GM08714 (cell line): ENCODE results near the gene HEATR3.

Experiments used
- H3K4me3 ChIP-seq: fragments of 200-500 bp; sonication (Bioruptor generic); 2 replicates; pipeline ENCODE4 v1.5.1; 2014; ENCODE audit warnings: mild to moderate bottlenecking, low read length, inconsistent platforms
- ZNF274 ChIP-seq: IDR thresholded peaks from 2 replicates; pipeline ENCODE4 v1.6.1; 2012; ENCODE audit warnings: mild to moderate bottlenecking, low read depth, low read length

Gene HEATR3

DNA sequence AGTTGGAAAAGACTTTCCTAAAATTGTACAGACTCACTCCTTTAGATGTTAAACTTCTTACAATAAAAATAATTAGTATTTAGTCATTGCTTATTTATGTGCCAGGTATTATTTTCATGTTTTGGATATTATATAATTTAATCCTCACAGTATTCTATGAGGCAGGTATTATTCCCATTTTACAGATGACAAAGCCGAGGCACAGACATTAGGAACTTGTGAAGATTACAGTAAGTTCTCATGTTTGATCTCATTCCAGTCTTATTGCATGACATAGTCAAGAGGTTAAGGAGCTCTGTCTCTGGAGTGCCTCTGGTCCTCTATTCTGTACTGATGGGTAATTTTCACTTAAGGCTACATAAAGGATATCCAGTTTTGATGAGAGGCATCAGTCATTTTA is 3.3 kb downstream of the HEATR3 start:
- H3K4me3 ChIP-seq, result no peak overlapping the region
- TF ChIP-seq ZNF274, result no peak

GRCh38 chr16:50071075-50071671 is 5.4 kb downstream of the HEATR3 start:
- TF ChIP-seq ZNF274, result no peak
- no peak overlapping the region for H3K4me3 ChIP-seq

GRCh38 chr16:50072730-50073129 is 7.0 kb downstream of the HEATR3 start:
- no peak for TF ChIP-seq ZNF274
- no peak overlapping the region for H3K4me3 ChIP-seq

DNA sequence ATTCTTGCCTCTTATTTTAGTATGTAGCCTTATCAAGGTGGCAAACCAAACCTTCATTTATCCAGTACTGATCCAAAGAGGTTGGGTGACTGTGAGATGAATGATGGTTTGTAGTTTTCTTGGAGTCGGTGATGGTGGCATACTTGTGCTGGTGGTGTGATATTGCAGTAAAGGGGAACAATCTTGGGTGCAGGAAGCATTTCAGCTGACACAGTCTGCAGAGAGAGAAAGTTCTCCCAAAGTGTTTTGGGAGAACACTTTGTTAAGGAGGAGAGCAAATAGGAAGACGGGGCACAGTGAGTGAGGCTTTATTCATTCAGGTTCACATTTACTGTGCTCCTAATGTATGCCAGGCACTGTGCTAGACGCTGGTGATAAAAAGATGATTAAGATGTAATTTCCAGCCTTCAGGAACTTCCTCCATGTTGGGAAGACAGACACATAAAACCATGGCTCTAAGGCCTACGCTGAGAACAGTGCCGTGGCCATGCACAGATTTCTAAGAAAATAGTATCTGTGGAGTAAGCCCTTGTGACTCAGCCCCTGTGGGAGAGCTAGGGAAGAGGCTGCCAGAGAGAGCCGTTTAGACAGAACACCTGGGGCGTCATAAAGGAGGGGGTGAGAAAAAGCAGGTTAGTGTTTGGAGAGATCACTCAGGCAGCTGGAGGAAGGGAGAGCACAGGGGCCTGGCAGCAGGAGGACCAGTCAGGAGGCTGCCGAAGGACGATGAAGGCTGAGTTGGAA is 13.8 kb downstream of the HEATR3 start:
- no peak overlapping the region for H3K4me3 ChIP-seq
- TF ChIP-seq ZNF274, result no peak

GRCh38 chr16:50081428-50082018 is 15.8 kb downstream of the HEATR3 start:
- H3K4me3 ChIP-seq, result no peak overlapping the region
- no peak for TF ChIP-seq ZNF274

- no peak overlapping the region for H3K4me3 ChIP-seq
- no peak for TF ChIP-seq ZNF274
These were observed 18.2 kb downstream of the HEATR3 start for GRCh38 chr16:50083996-50084395.

- H3K4me3 ChIP-seq, result no peak overlapping the region
- TF ChIP-seq ZNF274, result no peak
These were observed 20.4 kb downstream of the HEATR3 start for GRCh38 chr16:50086176-50086575.

GRCh38 chr16:50088302-50088701 is 22.5 kb downstream of the HEATR3 start:
- TF ChIP-seq ZNF274, result no peak
- no peak overlapping the region for H3K4me3 ChIP-seq

DNA sequence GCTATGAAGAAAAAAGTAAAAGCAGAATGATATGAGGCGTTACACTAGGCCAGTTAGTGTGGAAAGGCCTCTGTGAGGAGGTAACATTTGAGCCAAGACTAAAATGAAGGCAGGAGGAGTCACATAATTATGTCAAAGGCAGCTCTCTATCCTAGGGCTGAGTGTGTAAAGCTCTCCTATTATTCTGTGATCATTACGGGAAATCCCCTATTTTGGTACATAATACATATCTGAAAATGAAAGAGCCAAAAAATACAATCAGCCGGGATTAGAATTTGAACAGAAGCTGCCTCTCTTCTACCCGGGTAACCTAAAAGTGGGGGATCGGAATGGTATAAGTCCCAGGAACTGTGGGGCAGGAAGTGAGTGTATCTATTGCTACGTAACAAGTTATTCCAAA is 27.1 kb downstream of the HEATR3 start:
- no peak overlapping the region for H3K4me3 ChIP-seq
- no peak for TF ChIP-seq ZNF274

DNA sequence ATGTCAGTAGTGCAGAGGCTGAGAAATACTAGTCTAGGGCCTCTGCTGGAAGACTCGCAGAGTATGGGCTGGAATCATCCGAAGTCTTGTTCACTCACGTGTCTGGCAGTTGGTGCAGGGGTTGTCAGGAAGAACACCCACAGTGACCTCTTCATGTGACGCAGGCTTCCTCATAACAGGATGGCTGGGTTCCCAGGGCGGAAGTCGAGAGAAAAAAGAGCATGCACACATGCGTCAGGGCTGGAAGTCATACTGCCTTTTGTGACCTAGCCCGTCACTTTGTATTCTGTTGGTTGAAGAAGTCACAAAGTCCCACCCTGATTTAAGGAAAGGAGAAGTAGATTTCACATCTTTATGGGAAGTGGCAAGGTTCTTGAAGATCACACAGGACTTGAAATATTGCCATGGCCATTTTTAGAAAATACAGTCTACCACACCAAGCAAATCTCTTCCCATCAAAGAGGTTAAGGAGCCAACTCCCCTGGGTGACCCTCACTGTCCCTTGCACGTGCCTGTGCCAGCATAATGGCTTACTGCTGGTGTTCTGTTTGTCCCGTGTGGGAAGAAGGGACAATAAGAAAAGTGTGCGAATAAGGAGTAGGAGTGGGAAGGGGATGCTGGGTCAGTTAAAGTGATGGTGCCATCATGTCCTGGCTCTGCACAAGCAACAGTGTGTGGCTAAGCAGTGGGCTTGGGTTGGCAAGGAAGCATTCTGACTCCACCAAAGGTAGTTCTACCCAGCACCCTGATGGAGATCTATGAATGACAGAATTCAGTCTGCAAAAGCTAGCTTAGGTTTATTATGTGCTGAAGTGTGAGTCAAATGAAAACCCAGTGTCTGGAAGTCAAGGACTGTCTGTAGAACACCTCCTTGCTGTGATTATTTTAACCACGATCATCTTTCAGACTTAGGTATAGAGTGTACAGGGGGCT is 28.1 kb downstream of the HEATR3 start:
- no peak for TF ChIP-seq ZNF274
- H3K4me3 ChIP-seq, result no peak overlapping the region

DNA sequence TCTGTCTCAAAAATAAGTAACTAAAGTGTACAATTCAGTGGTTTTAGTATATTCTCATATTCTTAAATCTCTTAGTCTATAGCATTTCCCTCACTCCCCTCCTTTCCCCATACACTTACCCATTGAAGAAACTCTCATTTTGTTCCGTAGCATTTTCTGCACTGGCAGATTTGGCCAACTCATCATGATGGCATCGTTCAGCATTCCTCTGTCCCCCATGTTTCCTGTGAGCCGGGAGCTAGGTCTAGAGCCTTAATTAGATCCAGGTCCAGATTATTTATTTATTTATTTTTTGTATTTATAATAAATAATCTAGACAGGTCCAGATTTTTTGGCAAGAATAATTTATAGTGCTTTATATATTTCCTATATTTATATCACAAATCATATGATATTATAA is 31.0 kb downstream of the HEATR3 start:
- TF ChIP-seq ZNF274, result no peak
- H3K4me3 ChIP-seq, result no peak overlapping the region

- no peak overlapping the region for H3K4me3 ChIP-seq
- no peak for TF ChIP-seq ZNF274
These were observed 34.3 kb downstream of the HEATR3 start for GRCh38 chr16:50099957-50100648.

DNA sequence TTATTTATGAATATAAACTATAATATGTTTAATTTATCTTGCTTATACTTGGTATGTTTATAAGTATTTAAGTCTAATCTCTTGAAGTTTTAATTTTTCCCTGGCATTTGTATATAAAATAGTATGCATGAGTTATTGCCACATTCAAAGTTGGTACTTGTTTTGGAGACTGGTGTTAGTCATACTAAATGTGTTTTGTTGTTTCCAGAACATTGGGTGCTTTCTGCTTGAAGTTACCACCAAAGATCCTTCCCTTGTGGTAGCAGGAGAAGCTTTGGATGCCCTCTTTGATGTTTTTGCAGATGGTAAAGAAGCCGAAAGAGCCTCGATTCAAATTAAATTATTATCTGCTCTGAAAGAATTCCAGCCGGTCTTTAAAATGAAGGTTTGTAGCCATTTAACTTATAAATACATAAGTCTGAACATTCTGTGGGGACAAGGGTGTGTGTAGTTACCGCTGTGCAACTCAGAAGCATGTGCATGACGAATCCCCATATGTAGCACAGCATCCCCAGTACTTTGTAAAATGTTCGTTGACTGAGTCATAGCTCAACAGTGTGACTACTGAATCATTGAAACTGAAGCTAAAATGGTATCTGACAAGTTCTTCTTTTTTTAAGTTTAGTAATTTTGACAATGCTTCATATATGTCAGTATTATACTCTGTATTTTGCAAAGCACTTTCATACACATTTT is 36.4 kb downstream of the HEATR3 start:
- no peak for TF ChIP-seq ZNF274
- no peak overlapping the region for H3K4me3 ChIP-seq
